ENCODE results near the gene RAB40C.
A peak's percentile ranks its signal among the peaks of the same experiment; 100 is the strongest.

RAB40C gene

DNA sequence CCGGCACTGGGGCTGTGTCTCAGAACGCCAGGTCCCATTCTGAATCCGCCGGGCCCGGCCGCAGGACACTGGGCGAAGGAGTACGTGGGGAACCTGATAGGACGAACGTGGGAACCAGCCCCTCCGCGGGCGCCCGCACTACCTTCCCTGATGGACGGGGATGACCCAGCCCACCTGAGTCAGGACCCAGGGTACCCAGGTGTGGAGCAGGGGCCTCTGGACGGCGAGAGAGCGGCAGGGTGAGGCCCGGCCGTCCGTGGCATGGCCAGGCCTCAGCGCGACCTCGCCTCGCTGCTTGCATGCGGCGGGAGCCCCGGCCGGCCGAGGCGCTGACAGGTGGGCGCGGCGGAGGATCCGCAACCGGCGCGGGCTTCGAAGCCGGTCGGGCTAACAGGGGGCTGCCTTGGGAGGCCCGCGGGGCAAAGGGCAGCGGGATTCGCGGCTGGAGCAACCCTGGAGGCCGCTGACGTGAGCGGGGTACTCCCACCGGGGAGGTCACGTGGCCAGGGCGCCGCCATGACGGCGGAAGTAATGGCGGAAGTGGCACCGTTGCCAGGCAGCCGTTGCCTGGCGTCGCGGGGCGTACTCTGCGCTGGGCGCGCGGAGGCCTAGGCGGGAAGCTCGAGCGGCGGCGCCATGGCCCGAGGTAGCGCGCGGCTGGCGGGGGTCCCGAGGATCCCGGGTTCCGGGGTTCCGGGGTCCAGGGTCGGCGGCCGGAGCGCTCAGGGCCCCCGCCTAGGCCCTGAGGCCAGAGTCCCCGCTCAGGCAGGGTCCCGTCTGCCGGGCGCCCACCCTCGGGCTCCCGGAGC is 59.1 kb downstream of the RAB40C start, which contains the start of gene WDR90:
WDR90 (plus strand) TSS at position 585 of the 809 bp plus-strand sequence; CDS start at position 637, 52 bp downstream.
- peak; percentile 75 for DNase-seq

GRCh38 chr16:649631-650030 is 59.8 kb downstream of the RAB40C start:
- DNase-seq = no peak

- no peak for DNase-seq
Measured at GRCh38 chr16:651844-652243, 62.0 kb downstream of the RAB40C start.

- DNase-seq = no peak
Measured at GRCh38 chr16:652454-653305, 62.8 kb downstream of the RAB40C start.

GRCh38 chr16:654034-654433 is 64.2 kb downstream of the RAB40C start:
- no peak for DNase-seq

DNA sequence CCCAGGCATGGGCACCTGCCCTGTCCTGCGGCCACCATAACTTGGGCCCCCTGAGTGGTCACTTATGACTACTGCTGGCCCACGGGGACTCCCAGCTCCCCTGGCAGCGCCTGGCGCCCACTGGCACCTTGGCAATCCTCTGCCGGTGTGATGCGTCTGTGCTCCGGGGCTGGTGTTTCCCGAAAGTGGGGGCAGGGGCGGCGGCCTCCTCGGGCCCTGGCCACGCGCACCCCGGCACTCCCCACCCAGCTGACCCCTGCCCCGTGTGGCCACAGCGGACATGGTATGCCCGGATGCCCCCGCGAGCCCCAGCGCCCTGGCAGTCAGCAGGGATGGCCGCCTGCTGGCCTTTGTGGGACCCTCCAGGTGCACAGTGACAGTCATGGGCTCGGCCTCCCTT is 67.6 kb downstream of the RAB40C start:
- DNase-seq = no peak

- DNase-seq = no peak
Measured at GRCh38 chr16:658679-659571, 69.1 kb downstream of the RAB40C start.

GRCh38 chr16:659618-660017 is 69.8 kb downstream of the RAB40C start:
- DNase-seq = no peak

- DNase-seq = no peak
Measured at GRCh38 chr16:660132-660458, 70.2 kb downstream of the RAB40C start.

DNA sequence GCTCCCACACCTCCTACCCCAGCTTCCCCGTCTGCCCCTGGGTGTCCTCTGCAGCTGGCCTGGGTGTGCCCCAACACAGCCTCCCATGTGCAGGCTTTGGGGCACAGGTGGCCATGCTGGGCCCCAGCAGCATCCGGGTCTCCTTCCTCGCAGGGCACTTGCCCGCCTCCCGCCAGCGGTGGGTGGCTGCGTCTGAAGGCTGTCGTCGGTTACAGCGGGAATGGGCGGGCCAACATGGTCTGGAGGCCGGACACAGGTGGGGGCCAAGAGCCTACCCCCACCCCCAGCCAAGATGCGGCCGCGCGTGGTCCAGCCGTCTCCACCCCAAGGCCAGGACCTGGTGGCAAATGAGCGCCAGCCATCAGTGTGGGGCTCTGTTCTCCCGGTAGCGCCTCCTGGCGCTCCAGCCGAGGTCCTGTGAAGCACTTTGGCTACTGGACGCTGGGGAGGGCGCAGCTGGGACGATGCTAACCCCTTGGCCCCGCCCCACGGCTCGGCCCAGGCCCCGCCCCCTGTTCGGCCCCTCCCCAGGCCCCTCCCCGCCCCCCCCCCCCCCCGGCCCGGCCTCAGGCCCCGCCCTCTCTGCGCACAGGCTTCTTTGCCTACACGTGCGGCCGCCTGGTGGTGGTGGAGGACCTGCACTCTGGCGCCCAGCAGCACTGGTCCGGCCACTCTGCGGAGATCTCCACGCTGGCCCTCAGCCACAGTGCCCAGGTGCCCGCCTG is 70.8 kb downstream of the RAB40C start:
- DNase-seq = no peak

DNA sequence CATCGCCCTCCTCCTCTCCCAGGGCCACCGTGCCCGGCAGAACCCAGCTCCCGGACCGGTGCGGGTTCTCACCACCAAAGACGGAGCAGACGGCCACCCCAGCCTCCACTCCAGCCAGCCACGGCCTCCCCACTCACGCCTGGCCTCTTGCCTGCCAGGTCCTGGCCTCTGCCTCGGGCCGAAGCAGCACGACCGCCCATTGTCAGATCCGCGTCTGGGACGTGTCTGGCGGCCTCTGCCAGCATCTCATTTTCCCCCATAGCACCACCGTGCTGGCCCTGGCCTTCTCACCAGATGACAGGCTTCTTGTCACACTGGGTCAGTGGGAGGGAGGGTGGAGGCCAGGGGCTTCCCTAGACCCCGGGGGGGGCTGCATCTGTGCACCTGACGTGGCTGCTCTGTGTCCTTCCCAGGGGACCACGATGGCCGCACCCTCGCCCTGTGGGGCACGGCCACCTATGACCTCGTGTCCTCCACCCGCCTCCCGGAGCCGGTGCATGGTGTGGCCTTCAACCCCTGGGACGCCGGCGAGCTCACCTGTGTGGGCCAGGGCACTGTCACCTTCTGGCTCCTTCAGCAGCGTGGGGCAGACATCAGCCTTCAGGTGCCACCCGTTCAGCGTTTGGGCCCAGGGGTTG is 71.4 kb downstream of the RAB40C start:
- no peak for DNase-seq

- DNase-seq = no peak
Measured at GRCh38 chr16:662095-662494, 72.2 kb downstream of the RAB40C start.

DNA sequence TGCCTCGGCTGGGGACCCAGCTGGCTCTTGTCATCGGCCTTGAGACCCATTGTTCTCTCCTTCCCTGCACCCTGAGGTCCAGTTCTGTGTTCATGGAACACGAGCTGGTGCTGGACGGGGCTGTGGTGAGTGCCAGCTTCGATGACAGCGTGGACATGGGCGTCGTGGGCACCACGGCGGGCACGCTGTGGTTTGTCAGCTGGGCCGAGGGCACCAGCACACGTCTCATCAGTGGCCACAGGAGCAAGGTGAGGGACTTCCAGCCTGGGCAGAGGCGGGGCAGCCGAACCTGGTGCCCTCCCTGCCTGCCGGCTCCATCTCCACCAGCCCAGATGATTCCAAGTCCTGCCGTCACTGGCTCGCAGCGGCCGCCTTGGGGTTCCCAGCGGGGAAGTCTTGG is 72.7 kb downstream of the RAB40C start:
- DNase-seq = no peak

- no peak for DNase-seq
Measured at GRCh38 chr16:666572-666971, 76.7 kb downstream of the RAB40C start.

DNA sequence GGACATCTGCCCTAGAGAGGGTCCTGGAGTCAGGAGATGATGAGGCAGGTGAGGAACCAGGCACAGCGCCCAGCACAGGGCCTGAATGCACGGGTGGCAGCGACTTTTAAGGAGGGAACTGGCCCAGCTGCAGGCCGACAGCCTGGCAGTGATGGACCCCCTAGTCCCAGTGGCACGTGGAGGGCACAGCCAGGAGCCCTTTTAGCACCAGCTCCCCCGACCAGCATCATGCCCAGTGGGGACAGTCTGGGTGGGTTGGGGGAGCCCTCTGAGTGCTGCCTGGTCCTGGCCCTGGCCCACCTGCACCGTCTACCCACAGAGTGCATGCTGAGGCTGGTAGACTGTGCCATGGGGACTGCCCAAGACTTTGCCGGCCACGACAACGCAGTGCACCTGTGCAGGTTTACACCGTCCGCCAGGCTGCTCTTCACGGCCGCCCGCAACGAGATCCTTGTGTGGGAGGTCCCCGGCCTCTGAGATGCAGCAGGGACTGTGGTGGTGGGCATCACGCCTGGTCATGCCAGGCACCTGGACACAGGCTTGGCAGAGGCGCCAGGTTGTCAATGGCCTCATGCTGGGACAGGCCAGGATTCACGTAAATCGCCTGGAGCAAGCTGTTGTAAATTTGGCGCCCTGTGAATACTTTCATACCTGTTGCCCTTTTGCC is 77.4 kb downstream of the RAB40C start:
- DNase-seq = peak; percentile 25

DNA sequence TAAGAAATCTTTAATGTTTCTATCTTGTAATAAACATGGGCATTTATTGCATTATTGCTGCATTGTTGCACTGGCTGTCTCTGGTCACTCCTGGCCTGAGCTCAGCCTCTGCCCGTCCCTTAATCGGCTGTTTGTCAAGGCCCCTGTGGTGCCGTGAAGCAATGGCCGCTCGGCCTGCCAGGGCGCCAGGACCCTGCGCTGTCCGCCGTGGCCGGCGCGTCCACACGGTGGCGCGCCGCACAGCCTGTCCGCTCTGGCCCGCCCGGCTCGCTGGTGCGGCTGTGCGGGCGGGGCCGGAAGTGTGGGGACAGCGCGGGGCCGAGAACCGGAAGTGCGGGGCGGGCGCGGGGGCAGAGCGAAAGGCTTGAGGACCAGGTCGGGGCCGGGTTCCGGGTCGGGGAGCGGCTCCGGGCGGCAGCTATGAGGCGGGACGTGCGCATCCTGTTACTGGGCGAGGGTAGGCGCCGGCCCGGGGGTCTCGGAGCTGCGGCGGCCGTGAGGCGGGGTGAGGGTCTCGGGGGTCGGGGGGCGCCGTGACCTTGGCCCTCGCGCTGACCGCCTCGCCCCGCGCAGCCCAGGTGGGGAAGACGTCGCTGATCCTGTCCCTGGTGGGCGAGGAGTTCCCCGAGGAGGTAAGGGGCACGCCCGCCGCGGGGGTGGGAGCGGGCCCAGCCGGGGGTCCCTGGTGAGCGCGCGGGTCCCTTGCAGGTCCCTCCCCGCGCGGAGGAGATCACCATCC is 78.1 kb downstream of the RAB40C start, which contains the start of gene RHOT2:
RHOT2 (plus strand) TSS at position 353 of the 739 bp plus-strand sequence; CDS start at position 421, 68 bp downstream.
- DNase-seq = peak; percentile 68

DNA sequence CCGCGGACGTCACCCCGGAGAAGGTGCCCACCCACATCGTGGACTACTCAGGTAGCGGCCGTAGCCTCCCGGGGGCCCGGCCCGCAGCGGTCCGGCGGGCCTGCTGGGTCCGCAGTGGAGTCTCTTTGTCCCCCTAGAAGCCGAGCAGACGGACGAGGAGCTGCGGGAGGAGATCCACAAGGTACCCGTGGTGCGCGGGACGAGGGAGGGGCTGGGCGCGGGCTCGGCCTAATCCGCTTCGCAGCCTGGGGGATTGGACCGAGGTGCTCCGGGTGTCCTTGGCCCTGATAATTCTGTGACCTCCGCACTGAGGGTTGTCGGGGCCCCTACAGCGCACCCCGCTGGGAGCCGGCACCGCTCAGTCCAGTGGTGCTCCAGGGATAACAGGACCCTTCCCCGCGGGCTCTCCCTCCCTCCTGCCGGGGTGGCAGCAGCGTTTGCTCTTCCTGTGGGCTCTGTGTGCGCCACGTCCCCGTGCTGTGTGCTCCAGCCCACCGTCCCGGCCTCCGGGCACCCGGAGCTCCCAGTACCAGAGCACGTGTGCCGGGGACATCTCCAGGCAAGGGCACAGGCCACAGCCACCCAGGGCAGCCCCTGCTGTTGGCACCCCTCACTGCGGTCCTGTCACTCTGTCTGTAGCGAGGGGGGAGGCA is 78.8 kb downstream of the RAB40C start:
- no peak for DNase-seq

DNA sequence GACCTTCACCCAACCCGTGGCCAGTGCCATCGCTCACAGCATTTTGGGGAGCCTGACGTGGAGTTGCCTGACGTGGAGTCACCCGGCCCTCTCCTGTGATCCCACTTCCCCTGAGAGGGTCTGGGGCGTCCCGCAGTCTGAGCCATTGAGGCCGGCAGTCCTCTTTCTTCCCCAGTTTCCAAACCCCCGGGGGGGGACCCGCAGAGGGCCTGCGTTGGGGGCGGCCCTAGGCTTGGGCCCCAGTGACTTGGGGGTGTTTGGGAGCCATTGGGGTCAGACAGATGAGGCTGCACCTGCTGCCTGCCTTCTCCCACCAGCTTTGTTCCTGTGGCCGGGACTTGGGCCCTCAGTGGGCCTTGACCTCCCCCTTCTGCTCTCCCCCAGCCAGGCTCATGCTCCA is 79.8 kb downstream of the RAB40C start:
- DNase-seq = no peak

- no peak for DNase-seq
Measured at GRCh38 chr16:670485-671352, 80.9 kb downstream of the RAB40C start.
